ENCODE measurements around the gene TSPAN4. TPM values are rescaled to one million over a fixed set of nuclear protein-coding genes. Genes with fewer than 3 reads are reported as not detected.

Gene TSPAN4
- total and polyA plus RNA-seq, 12 donors, result 22.2 to 66.5 (median 29.5) TPM

GRCh38 chr11:794013-794765 lies 48.5 kb upstream of the TSPAN4 start:
- H3K27ac ChIP-seq, result no peak overlapping the region
- DNase-seq, result peak in 1 of 2 donors; percentile 11
- H3K36me3 ChIP-seq, result peaks cover 0 to 28% (median 0%) of the 10 kb centered on the region in 9 donors
- 92 to 93% methylated on average over 30 to 31 of the region's 31 CpGs for WGBS, 2 donors
- H3K27me3 ChIP-seq, result peaks cover 0 to 18% (median 12%) of the 10 kb centered on the region in 7 donors
- no peak overlapping the region for H3K4me3 ChIP-seq
- peaks cover 17 to 44% (median 30%) of the 10 kb centered on the region in 9 donors for H3K4me1 ChIP-seq
- TF ChIP-seq CTCF (IDR thresholded peaks at IDR 0.05), result no peak
- no peaks in the 10 kb centered on the region for H3K9me3 ChIP-seq
- no peak for ATAC-seq
- intact Hi-C loops (cut with DNase I), result loop anchor here in 1 of 10 donors (2.0 kb wide), 1 partner anchor 13 kb away; no protein-coding TSS in a partner anchor

- TF ChIP-seq CTCF (IDR thresholded peaks at IDR 0.05), result no peak
- Histone ChIP-seq H3K4me3 (peak overlapping the region in 9 of 10 donors; percentile 45 to 99 (median 83)), H3K9me3 (no peaks in the 10 kb centered on the region), H3K4me1 (peaks cover 17 to 42% (median 30%) of the 10 kb centered on the region in 9 donors), H3K27ac (peak overlapping the region in 4 of 10 donors; percentile 79 to 89 (median 88)), H3K27me3 (peaks cover 0 to 10% (median 6%) of the 10 kb centered on the region in 7 donors), H3K36me3 (peaks cover 0 to 36% (median under 1%) of the 10 kb centered on the region in 9 donors)
- ATAC-seq (no peak), DNase-seq (peak in 1 of 2 donors; percentile 17)
- intact Hi-C loops (cut with DNase I), result loop anchor here in 1 of 10 donors (2.0 kb wide), 1 partner anchor 14 kb away; no protein-coding TSS in a partner anchor
- WGBS, 2 donors, result 64 to 65% methylated on average over 37 to 38 of the region's 38 CpGs
Observed at GRCh38 chr11:794766-795633, 47.7 kb upstream of the TSPAN4 start.

GRCh38 chr11:795634-796564 lies 46.8 kb upstream of the TSPAN4 start:
- no peak for TF ChIP-seq CTCF (IDR thresholded peaks at IDR 0.05)
- Histone ChIP-seq H3K27me3 (peaks cover 0 to 3% (median 0%) of the 10 kb centered on the region in 7 donors), H3K4me3 (peak overlapping the region; percentile 41 to 99 (median 78)), H3K36me3 (peaks cover 0 to 45% (median 5%) of the 10 kb centered on the region in 9 donors), H3K4me1 (peaks cover 17 to 42% (median 30%) of the 10 kb centered on the region in 9 donors), H3K9me3 (no peaks in the 10 kb centered on the region), H3K27ac (peak overlapping the region in 9 of 10 donors; percentile 70 to 92 (median 85))
- intact Hi-C loops (cut with DNase I), result loop anchor here in 2 of 10 donors (2.0 kb wide), 2 partner anchors 15 to 19 kb away; partner anchors contain the start of gene GATD1 (in 1 of the 2)
- 19 to 21% methylated on average over 26 of the region's 26 CpGs for WGBS, 2 donors
- peak; percentile 39 to 78 (median 64) for ATAC-seq
- peak; percentile 73 to 78 for DNase-seq

Measured in heart right ventricle (tissue), 16 donors.